MCF 10A (cell line): ENCODE data around the gene VAMP1. TPM values are rescaled to one million over a fixed set of nuclear protein-coding genes. Genes with fewer than 3 reads are reported as not detected.

Experiments
- BruUV-seq: library from RNA; stranded (reverse); fragments of 400-500 nt; replicated peaks from 2 replicates; lab custom pipeline; 2021; lab: Mats Ljungman, UMichigan
- CTCF ChIA-PET: fragments of 300-600 bp; sonication (Branson Sonifier 250); formaldehyde crosslinking; extraction: SDS; loops from one replicate; lab custom pipeline; 2021; ENCODE audit warnings: antibody characterized with exemption, inconsistent platforms; lab: Yijun Ruan, JAX
- POLR2A ChIA-PET: fragments of 300-600, 350-650 bp; sonication (Branson Sonifier 250); formaldehyde crosslinking; extraction: SDS; loops from one replicate; lab custom pipeline; 2020; ENCODE audit warnings: antibody characterized with exemption, inconsistent platforms; lab: Yijun Ruan, JAX
- DNase-seq: peaks from one replicate; pipeline ENCODE4 v3.0.0-alpha.2; 2018; ENCODE audit not compliant: unreplicated experiment
- H3K27ac Mint-ChIP-seq: one replicate; pipeline ENCODE4 v1.8.0; 2022; ENCODE audit warnings: mild to moderate bottlenecking, low read depth, mixed read lengths; ENCODE audit not compliant: unreplicated experiment
- H3K27me3 Mint-ChIP-seq: one replicate; pipeline ENCODE4 v1.8.0; 2022; ENCODE audit warnings: mixed read lengths; ENCODE audit not compliant: insufficient read depth, unreplicated experiment
- H3K36me3 Mint-ChIP-seq: one replicate; pipeline ENCODE4 v1.8.0; 2022; ENCODE audit warnings: mild to moderate bottlenecking, moderate library complexity, mixed read lengths; ENCODE audit not compliant: insufficient read depth, unreplicated experiment
- H3K4me1 Mint-ChIP-seq: one replicate; pipeline ENCODE4 v1.8.0; 2022; ENCODE audit warnings: mixed read lengths; ENCODE audit not compliant: insufficient read depth, unreplicated experiment
- H3K4me3 Mint-ChIP-seq: one replicate; pipeline ENCODE4 v1.8.0; 2022; ENCODE audit warnings: mild to moderate bottlenecking, moderate library complexity, mixed read lengths; ENCODE audit not compliant: unreplicated experiment
- H3K9me3 Mint-ChIP-seq: one replicate; pipeline ENCODE4 v1.8.0; 2022; ENCODE audit warnings: mixed read lengths; ENCODE audit not compliant: unreplicated experiment
- intact Hi-C: fragments of 100-400 bp; cut with micrococcal nuclease; formaldehyde crosslinking; loops from 2 replicates; pipeline ENCODE4 v1.14.1; 2022
- total RNA-seq: library from RNA; stranded (reverse); gene quantifications from 2 replicates; pipeline ENCODE4 v1.2.3, GENCODE V29; 2022
- TF ChIP-seq, protein P1 (sequence below): fragments of 200-600 bp; IDR thresholded peaks from one replicate; pipeline ENCODE4 v1.8.0; 2022; ENCODE audit warnings: antibody characterized with exemption, mild to moderate bottlenecking; ENCODE audit not compliant: unreplicated experiment

Gene VAMP1
- total RNA-seq, 1 experiment from 2014 or later = 2.9 TPM

GRCh38 chr12:6460751-6461371 is 9.6 kb downstream of the VAMP1 start:
- Mint-ChIP-seq H3K9me3 (no peaks in the 10 kb centered on the region), H3K27me3 (no peaks in the 10 kb centered on the region), H3K36me3 (peaks cover 50% of the 10 kb centered on the region), H3K4me1 (no peaks in the 10 kb centered on the region), H3K4me3 (no peak overlapping the region), H3K27ac (no peak overlapping the region)
- no TSS peak for BruUV-seq
- intact Hi-C loops = loop anchor here (10.0 kb wide), 1 partner anchor 396 kb away; no protein-coding TSS in a partner anchor
- ChIA-PET CTCF (interaction anchor here (0.6 to 1.4 kb wide), 6 partner anchors 36 to 397 kb away, joined by 3 to 4 read pairs (median 3); no protein-coding TSS in a partner anchor), POLR2A (interaction anchor here (1.0 to 3.8 kb wide), 2 partner anchors 9 to 74 kb away, joined by 4 to 26 read pairs; partner anchors contain the start of genes GAPDH and TAPBPL)
- no peak for DNase-seq
- TF ChIP-seq, protein P1, sequence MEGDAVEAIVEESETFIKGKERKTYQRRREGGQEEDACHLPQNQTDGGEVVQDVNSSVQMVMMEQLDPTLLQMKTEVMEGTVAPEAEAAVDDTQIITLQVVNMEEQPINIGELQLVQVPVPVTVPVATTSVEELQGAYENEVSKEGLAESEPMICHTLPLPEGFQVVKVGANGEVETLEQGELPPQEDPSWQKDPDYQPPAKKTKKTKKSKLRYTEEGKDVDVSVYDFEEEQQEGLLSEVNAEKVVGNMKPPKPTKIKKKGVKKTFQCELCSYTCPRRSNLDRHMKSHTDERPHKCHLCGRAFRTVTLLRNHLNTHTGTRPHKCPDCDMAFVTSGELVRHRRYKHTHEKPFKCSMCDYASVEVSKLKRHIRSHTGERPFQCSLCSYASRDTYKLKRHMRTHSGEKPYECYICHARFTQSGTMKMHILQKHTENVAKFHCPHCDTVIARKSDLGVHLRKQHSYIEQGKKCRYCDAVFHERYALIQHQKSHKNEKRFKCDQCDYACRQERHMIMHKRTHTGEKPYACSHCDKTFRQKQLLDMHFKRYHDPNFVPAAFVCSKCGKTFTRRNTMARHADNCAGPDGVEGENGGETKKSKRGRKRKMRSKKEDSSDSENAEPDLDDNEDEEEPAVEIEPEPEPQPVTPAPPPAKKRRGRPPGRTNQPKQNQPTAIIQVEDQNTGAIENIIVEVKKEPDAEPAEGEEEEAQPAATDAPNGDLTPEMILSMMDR = no peak

DNA sequence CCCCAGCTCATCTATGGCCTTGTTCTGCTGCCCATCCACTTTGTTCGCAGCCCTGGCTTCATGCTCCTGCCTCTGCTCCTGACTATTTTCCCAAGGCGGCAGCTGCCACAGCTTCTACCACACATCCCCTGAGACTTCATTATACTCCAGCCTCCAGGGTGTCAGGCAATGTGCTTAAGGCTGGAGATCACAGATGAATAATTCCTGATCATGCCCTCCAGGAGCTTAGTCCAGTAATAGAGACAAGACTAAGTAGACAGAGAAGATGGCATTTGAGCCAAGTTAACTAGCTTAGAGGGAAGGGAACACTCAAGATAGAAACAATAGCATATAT is 11.5 kb downstream of the VAMP1 start:
- ChIA-PET CTCF (interaction anchor here (0.7 to 1.3 kb wide), 3 partner anchors 18 to 366 kb away, joined by 3 to 5 read pairs (median 4); no protein-coding TSS in a partner anchor), POLR2A (interaction anchor here (1.6 kb wide), 1 partner anchor 11 kb away, joined by 7 read pairs; the partner anchor contains the start of gene VAMP1)
- intact Hi-C loops = no loop called here
- Mint-ChIP-seq H3K36me3 (peaks cover 56% of the 10 kb centered on the region), H3K27me3 (no peaks in the 10 kb centered on the region), H3K9me3 (no peaks in the 10 kb centered on the region), H3K4me1 (no peaks in the 10 kb centered on the region), H3K4me3 (no peak overlapping the region), H3K27ac (no peak overlapping the region)
- no peak for DNase-seq
- BruUV-seq = no TSS peak
- TF ChIP-seq, protein P1 = no peak

GRCh38 chr12:6458281-6459003 is 12.0 kb downstream of the VAMP1 start:
- peaks cover 59% of the 10 kb centered on the region for H3K36me3 Mint-ChIP-seq
- H3K4me1 Mint-ChIP-seq = peaks cover 2% of the 10 kb centered on the region
- H3K4me3 Mint-ChIP-seq = no peak overlapping the region
- CTCF ChIA-PET = interaction anchor here (1.1 to 1.3 kb wide), 2 partner anchors 17 to 34 kb away, joined by 4 to 5 read pairs; no protein-coding TSS in a partner anchor
- intact Hi-C loops = no loop called here
- no peaks in the 10 kb centered on the region for H3K9me3 Mint-ChIP-seq
- POLR2A ChIA-PET = interaction anchor here (0.6 to 1.6 kb wide), 2 partner anchors 12 to 266 kb away, joined by 3 to 7 read pairs; partner anchors contain the start of gene VAMP1
- TF ChIP-seq, protein P1 = no peak
- H3K27ac Mint-ChIP-seq = no peak overlapping the region
- H3K27me3 Mint-ChIP-seq = no peaks in the 10 kb centered on the region
- no peak for DNase-seq
- no TSS peak for BruUV-seq
